Measurements from ENCODE around the gene BBIP1.

Gene BBIP1

DNA sequence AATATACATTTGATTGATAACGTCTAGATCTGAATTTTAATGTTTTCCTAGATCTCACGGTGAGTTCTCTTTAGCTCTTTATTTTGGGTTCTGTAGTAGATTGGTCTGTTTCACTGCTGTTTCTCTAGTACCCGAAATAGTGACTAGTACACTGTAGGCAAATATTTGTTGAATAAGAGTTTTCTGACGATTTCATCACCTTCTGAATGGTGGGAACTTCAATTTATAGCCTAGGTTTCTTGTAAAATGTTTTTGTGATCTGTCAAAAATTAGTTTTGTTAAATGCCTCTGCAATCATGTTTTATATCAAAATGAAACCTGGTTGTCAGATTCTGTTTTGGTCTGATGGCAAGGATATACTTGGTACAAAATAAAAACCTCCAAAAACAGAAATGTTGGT is 37.1 kb downstream of the BBIP1 start:
- DNase-seq, result no peak

DNA sequence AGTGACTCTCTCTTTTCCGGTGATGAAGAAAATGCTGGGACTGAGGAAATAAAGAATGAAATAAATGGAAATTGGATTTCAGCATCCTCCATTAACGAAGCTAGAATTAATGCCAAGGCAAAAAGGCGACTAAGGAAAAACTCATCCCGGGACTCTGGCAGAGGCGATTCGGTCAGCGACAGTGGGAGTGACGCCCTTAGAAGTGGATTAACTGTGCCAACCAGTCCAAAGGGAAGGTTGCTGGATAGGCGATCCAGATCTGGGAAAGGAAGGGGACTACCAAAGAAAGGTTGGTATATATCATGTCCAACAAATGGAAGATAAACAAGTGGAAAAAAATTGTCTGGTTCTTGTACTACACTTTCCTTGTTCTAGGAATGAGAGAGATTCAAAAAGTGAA is 37.7 kb downstream of the BBIP1 start:
- DNase-seq, result no peak

DNA sequence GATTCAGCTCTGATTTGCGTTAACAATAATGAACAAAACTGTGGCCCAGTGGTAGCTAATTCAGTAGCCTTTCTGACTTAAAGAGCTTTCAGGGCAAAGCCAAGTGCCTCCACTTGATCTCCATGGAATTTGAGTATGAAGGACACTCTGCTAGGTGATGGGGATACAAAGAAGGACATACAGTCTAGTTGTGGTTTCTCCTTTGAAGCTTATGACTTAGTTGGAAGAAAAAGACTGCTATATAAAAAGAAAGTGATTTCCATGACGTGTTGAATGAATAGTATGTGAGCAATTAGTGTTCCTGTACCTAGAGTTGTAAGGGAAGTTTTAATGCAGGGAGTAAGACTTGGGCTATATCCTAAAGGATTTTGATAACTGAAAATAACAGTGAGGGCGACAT is 39.0 kb downstream of the BBIP1 start:
- DNase-seq, result no peak

- no peak for DNase-seq
Observed at GRCh38 chr10:110876788-110877187, 42.2 kb downstream of the BBIP1 start.

DNA sequence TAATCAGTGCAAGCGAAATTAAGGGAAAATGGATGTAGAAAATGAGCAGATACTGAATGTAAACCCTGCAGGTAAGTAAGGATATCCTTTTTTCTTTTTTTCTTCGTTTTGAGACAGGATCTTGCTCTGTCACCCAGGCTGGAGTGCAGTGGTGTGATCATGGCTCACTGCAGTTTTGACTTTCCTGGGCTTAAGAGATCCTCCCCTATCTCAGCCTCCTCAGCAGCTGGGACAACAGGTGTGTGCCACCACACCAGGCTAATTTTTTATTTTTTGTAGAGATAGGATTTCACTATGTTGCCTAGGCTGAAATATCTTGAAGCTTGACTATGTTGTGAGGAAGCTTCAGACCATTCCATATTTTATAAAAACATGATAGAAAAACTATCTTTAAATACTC is 43.0 kb downstream of the BBIP1 start:
- DNase-seq, result no peak

- no peak for DNase-seq
Observed at GRCh38 chr10:110873951-110874350, 45.0 kb downstream of the BBIP1 start.

DNA sequence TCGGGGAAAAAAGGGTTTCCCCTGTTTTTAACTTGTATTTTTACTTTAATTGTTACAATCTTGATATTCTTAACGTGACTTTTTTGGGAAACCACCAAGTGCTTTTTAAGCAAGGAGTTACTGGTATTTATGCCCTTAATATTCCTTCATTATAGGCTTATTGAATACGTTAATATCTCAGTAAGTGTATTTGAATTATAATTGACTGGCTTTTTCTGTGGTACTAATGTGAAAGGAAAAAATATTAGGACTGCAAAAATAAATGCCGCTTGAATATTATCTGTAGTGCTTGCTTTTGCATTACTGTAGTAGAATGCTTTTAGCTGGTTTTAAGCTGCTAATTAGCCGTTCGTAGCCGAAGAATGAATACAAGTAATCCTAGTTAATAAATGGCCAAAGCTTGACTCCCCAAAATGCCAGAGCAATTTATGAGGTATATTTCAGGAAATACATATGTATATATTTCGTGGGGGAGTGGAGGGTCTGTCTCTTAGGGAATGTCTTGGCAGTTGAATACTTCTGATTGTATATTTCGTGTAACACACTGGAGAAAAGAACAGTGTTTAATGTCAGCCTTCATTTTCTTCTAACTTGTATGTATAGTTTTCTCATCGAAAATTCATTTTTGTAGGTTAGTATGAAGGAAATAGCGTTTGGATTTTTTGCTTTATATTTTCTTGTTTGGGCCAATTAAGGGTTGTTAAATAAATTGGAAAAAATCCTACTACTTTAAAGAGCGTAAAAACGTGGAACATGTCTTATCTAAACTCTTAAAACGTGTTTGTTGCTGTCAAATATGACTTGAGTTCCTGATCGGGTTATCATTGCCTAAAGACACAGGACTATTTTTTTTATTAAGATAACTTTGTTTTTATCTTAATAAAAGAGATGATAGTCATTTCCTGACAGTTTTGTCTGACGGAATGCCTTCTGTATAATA is 45.7 kb downstream of the BBIP1 start:
- peak; percentile 43 to 63 for DNase-seq

GRCh38 chr10:110872145-110872983 is 46.6 kb downstream of the BBIP1 start:
- peak; percentile 93 for DNase-seq

DNA sequence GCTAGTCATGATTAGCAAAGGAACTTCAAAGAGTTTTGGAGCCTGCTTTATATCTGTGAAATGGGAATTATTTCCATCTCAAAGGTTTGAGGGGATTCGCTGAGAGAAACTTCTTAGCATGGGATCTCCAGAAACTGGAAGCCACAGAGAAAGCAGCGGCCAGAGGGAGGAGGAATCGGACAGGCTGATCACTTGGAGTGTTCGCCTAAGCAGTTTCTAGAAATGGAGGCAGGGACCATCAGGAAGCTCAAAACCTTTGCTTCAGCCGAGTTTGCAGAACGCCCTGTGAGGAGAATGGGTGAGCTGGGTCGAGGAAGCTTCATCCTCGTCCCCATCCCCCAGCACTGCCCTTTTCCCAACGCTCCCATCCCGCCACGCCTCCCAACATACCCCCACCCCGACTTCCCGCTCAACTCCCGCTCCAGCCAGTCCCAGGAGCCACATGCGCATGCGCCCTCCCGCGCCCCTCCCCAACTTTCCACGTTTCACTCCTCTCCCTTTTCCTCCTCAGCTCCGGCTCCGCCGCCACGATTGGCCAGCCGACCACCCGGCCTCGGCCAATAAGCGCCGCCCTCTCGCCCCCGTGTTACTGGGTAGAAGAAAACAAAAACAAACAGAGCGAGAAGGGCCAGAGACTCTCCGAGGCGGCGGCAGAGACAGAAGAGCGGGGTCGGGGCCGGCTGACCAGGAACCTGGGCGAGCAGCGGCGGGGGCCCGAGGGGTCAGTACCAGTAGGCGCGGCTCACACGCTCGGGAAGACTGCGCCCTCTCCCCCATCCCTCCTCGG is 47.5 kb downstream of the BBIP1 start, which contains the start of gene PDCD4:
PDCD4 (plus strand) TSS at position 631 of the 787 bp plus-strand sequence. CDS start 4,100 bp downstream, outside the sequence.
- DNase-seq, result peak; percentile 99

DNA sequence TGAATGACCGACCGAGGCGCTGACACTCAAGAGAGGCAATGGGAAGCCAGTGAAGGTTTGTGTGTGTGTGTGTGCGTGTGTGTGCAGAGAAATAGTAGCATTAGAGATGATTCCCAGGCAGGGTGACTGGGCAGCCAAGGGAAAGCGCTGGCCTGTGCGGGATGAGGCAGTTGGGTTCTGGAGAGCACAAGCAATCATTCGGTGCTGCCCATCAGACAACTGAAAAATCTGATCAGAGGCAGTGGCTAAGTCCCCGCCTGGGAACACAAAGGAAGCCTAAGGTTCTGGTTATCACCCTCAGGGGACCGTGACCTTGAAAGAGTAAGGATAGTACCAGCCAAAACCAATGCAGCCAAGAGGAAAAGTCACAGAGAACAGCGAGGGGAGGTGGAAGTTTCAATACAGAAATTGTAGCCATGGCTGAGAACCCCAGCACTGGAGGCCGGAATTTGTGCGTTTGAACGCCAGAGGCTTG is 48.1 kb downstream of the BBIP1 start:
- no peak for DNase-seq

GRCh38 chr10:110868981-110869380 is 50.0 kb downstream of the BBIP1 start:
- peak; percentile 66 to 67 for DNase-seq

DNA sequence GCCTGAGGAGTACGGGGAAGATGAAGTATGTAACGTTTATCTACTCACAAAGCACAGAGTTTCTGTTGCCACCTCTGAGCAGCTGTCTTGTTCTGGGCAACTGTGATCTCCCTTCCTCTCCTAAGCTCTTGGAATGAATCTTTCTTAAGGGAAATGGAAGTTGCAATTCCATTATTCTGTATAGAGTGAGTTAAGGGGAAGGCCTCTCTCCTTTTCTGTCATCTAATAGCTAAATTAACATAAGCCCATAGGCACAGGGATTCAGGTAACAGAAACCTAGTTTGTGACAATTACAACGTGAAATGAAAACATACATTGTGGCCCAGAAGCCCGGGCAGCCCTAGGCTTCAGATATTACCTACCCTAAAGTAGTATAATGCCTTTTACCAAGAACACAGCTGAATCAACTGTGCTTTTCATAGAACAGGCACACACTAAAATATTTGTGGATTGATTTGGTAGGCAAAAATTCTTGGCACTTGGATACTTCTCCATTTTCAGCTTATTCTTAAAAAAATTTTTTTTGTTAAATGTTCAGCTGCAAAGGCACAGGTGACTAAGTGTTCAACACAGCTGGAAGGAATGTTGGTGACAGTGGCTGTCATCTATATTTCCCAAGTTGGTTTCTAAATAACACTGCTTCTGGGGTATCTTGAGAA is 51.0 kb downstream of the BBIP1 start:
- peak in 1 of 2 experiments; percentile 17 for DNase-seq

DNA sequence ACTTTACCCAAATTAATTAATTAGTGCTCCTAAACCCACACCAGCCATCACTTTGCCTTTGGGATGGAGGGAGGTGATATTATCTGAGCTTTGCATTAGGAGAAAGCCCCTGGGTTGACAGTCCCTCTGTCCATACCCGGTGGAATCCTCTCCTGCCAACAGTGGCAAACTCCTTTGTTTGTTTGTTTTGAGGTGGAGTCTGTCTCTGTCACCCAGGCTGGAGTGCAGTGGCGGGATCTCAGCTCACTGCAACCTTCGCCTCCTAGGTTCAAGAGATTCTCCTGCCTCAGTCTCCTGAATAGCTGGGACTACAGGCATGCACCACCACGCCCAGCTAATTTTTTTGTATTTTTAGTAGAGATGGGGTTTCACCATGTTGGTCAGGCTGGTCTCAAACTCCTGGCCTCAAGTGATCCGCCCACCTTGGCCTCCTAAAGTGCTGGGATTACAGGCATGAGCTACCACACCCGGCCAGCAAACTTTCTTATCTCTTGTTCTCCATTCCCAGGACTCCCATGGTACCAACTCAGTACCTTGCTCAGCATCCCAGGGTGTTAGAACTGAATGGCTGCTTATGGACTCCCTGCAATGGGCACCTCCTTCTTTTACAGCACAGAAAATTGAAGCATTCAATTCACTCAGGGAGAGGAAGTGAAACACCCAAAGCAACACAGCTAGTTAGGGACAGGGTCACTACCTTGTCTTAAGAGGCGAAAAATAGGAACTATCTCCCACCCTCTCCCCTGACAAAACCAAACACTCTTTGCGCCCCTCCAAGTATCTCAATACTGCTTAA is 51.8 kb downstream of the BBIP1 start:
- DNase-seq, result peak; percentile 53 to 64

- DNase-seq, result no peak
Observed at GRCh38 chr10:110865809-110866482, 53.0 kb downstream of the BBIP1 start.

DNA sequence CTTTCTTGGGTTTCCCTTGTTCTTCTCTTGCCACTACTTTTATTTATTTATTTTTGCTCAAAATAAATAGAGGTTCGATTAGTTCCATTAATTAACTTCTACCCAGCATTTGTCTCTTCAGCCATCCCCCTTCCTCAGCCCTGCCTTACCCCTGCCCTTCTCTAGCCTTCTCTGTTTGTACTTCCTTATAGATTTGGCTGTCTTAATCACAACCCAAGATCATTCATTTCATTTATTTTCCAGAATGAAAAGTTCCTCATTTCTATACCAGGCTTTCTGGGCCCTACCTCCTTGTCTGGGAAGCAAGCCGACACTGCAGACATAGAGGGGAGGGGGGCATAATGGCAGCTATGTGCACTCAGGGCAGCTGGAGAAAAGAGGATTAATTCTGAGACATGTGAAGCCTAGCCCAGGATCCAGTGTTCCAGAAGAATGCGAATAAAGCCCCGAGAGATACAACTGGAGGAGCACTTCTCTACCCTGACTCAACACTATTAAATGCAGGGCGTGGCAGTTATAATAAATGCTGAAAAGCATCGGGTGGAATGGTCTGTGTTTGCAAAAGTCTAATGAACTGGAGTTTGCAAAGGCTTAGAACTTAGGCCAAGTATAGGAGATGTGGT is 53.7 kb downstream of the BBIP1 start:
- DNase-seq, result no peak

- peak; percentile 62 to 75 for DNase-seq
Observed at GRCh38 chr10:110864662-110865140, 54.3 kb downstream of the BBIP1 start.

DNA sequence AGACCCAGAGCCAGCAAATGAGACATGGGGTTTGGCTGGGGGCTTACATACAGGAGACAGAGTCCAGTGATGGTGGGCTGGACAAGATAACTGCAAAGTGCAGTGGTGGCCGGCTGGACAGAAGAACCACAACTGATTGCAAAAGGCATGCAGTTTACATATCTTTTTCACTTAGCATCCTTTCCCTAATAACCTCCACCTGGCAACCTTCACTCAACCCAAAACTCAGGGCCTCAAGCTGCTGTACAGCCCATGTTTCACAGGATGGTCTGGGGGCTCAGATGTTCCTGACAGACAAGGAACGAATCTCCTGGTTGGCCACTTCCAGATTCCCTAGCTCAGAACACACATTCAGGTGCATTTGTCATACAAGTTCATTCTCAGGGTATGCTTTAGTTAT is 55.0 kb downstream of the BBIP1 start:
- DNase-seq, result no peak

DNA sequence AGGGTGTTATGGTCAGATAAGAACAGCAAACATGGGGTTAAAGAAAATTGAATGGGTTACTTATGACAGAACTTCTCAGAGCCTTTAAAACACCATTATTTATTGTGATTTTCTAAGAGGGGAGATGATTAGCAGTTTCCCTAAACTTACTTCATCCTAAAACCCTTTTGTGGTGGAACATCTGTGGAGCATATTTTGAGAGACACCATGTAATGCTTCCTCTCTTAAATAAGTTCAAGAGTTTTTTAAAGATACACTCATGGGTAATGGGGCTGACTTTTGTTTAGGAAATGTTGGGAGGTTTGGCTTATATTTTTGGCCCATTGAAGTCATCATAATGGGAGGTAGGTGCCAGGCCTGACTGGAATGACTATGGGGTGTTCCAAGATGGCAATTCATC is 55.6 kb downstream of the BBIP1 start:
- peak in 1 of 2 experiments; percentile 31 for DNase-seq

GRCh38 chr10:110862961-110863360 is 56.0 kb downstream of the BBIP1 start:
- DNase-seq, result no peak

All from Kasumi-1 (cell line).